ENCODE measurements around the gene OPTN. TPM values are rescaled to one million over a fixed set of nuclear protein-coding genes. Genes with fewer than 3 reads are reported as not detected.
"Not testable (repeated sequence)": the region's sequence is repeated elsewhere in the genome, so short reads cannot be mapped to it uniquely, and the experiment has no call there.

OPTN gene
- total and polyA plus RNA-seq, 10 of the 15 experiments (the other 5 are each of a cell fraction or from before 2014, with no cell fraction given): 15.2 to 42.4 (median 25.5) TPM

- TF ChIP-seq ZNF687 (IDR thresholded peaks at IDR 0.05) (no peak), SIN3A (IDR thresholded peaks at IDR 0.05; ENCODE audit: low read depth, low read length) (no peak), ZNF622 (IDR thresholded peaks at IDR 0.05) (no peak), SMARCA5 (IDR thresholded peaks at IDR 0.05) (no peak)
These were observed 52.3 kb downstream of the OPTN start (continued) for GRCh38 chr10:13152296-13152695.

DNA sequence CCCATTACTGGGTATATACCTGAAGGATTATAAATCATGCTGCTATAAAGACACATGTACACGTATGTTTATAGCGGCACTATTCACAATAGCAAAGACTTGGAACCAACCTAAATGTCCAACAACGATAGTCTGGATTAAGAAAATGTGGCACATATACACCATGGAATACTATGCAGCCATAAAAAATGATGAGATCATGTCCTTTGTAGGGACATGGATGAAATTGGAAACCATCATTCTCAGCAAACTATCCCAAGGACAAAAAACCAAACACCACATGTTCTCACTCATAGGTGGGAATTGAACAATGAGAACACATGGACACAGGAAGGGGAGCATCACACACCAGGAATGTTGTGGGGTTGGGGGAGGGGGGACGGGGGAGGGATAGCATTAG is 55.9 kb downstream of the OPTN start:
- ATAC-seq; FAIRE-seq; H3K27me3 ChIP-seq (replicated peaks in 1 of 2; ENCODE audit: control insufficient read depth in 2 of 2, insufficient read depth in 2 of 2, low read length in 1 of 2); intact Hi-C loops (cut with micrococcal nuclease; ENCODE audit: unreplicated experiment); BruUV-seq (replicated peaks); H3K9ac ChIP-seq (ENCODE audit: control insufficient read depth, insufficient read depth, low read length); DNase-seq (ENCODE audit: low read depth, low spot score); H3K4me2 ChIP-seq (ENCODE audit: control insufficient read depth, insufficient read depth); in situ Hi-C loops (cut with MboI); H2AFZ ChIP-seq (ENCODE audit: control insufficient read depth, low read depth, low read length); H3K4me3 ChIP-seq; H4K20me1 ChIP-seq (ENCODE audit: control insufficient read depth, insufficient read depth); RAD21 ChIA-PET (ENCODE audit: unreplicated experiment); H3K36me3 ChIP-seq (ENCODE audit: control insufficient read depth in 2 of 2, insufficient read depth in 2 of 2, low read length in 1 of 2); SMC1A ChIA-PET (ENCODE audit: uncharacterized antibody, unreplicated experiment); CTCF ChIA-PET; H3K27ac ChIP-seq (ENCODE audit: control insufficient read depth, insufficient read depth); POLR2A ChIA-PET; H3K4me1 ChIP-seq (ENCODE audit: control insufficient read depth, insufficient read depth, low read length); H3K9me3 ChIP-seq (replicated peaks; ENCODE audit: control insufficient read depth, insufficient read depth, low read length); H3K79me2 ChIP-seq (ENCODE audit: control insufficient read depth, insufficient read depth, low read length): not testable (repeated sequence)
- WGBS (ENCODE audit: insufficient coverage, insufficient replicate concordance, low lambda C conversion rate, missing lambda C conversion rate): 67% methylated on average over 3 of the region's 4 CpGs
